Measurements from ENCODE around the gene RNU6-7. TPM values are rescaled to one million over a fixed set of nuclear protein-coding genes. Genes with fewer than 3 reads are reported as not detected.

Gene RNU6-7
- total and polyA plus RNA-seq, 2 of the 13 experiments (the other 11 are each of a cell fraction or from before 2014, with no cell fraction given) = under 0.01 TPM; not detected in 1

DNA sequence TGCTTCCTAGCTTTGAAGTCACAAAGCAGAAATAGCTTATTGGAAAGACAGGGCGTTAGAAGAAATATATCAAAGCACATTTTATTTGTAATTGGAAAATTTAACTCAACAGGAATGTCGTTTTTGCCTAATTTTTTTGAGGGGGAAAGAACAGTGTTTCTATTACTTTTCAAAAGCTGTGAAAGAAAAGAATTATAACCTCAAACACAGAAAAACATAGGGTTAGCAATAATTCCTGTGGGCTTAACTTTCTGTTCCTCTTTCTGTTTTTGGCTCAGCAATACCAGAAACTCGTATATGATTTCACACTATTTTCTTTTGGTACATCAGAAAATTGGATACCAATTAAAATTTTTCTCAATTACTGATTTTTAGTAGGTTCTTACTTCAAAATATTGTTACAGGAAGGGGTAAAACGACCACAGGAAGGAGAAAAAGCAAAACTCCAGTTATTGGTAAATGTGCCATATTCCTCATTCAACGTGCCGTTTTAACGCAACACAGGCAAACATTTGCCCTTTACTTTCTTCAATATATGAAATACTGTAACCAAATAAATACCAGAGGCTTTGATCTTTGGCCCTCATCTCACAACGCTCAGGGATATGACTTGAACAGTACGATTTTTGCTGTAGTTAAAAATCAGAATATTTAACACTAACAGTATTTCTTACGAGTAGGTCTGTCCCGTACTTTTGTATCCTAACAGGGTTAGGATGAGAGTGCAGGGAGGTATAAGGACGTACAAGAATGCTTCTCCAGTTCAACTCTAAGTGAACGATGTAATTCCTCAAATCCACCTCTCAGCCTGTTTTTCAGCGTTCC is 1.3 kb upstream of the RNU6-7 start (continued):
- TF ChIP-seq SIX1 (CRISPR knock-in tag; IDR thresholded peaks at IDR 0.05; ENCODE audit: borderline replicate concordance) (no peak), ZNF260 (CRISPR knock-in tag; IDR thresholded peaks at IDR 0.05; ENCODE audit: borderline replicate concordance, low read depth) (no peak), ZNF225 (CRISPR knock-in tag; IDR thresholded peaks at IDR 0.05) (no peak), TMF1 (CRISPR knock-in tag; IDR thresholded peaks at IDR 0.05; ENCODE audit: low read depth) (0 out of 2 replicates have a peak, but pooled peaks have one; percentile 53), ZNF737 (CRISPR knock-in tag; IDR thresholded peaks at IDR 0.05; ENCODE audit: borderline replicate concordance) (no peak), MXD4 (CRISPR knock-in tag; IDR thresholded peaks at IDR 0.05) (no peak), ZNF44 (CRISPR knock-in tag; IDR thresholded peaks at IDR 0.05) (no peak), ARID2 (CRISPR knock-in tag; IDR thresholded peaks at IDR 0.05; ENCODE audit: borderline replicate concordance) (0 out of 2 replicates have a peak, but pooled peaks have one; percentile 30), FIP1L1 (IDR thresholded peaks at IDR 0.05; ENCODE audit: borderline replicate concordance, insufficient read depth, low read depth, low read length) (no peak), CHCHD3 (CRISPR knock-in tag; IDR thresholded peaks at IDR 0.05) (no peak), CCDC6 (CRISPR knock-in tag; IDR thresholded peaks at IDR 0.05) (no peak), KDM5A (IDR thresholded peaks at IDR 0.05; ENCODE audit: borderline replicate concordance, low read length) (no peak; the same call in 1 of the 2 replicates), ZNF782 (CRISPR knock-in tag; IDR thresholded peaks at IDR 0.05; ENCODE audit: borderline replicate concordance) (no peak), KLF12 (CRISPR knock-in tag; IDR thresholded peaks at IDR 0.05; ENCODE audit: borderline replicate concordance) (peak; percentile 59)
- TF ChIP-seq, protein P1, sequence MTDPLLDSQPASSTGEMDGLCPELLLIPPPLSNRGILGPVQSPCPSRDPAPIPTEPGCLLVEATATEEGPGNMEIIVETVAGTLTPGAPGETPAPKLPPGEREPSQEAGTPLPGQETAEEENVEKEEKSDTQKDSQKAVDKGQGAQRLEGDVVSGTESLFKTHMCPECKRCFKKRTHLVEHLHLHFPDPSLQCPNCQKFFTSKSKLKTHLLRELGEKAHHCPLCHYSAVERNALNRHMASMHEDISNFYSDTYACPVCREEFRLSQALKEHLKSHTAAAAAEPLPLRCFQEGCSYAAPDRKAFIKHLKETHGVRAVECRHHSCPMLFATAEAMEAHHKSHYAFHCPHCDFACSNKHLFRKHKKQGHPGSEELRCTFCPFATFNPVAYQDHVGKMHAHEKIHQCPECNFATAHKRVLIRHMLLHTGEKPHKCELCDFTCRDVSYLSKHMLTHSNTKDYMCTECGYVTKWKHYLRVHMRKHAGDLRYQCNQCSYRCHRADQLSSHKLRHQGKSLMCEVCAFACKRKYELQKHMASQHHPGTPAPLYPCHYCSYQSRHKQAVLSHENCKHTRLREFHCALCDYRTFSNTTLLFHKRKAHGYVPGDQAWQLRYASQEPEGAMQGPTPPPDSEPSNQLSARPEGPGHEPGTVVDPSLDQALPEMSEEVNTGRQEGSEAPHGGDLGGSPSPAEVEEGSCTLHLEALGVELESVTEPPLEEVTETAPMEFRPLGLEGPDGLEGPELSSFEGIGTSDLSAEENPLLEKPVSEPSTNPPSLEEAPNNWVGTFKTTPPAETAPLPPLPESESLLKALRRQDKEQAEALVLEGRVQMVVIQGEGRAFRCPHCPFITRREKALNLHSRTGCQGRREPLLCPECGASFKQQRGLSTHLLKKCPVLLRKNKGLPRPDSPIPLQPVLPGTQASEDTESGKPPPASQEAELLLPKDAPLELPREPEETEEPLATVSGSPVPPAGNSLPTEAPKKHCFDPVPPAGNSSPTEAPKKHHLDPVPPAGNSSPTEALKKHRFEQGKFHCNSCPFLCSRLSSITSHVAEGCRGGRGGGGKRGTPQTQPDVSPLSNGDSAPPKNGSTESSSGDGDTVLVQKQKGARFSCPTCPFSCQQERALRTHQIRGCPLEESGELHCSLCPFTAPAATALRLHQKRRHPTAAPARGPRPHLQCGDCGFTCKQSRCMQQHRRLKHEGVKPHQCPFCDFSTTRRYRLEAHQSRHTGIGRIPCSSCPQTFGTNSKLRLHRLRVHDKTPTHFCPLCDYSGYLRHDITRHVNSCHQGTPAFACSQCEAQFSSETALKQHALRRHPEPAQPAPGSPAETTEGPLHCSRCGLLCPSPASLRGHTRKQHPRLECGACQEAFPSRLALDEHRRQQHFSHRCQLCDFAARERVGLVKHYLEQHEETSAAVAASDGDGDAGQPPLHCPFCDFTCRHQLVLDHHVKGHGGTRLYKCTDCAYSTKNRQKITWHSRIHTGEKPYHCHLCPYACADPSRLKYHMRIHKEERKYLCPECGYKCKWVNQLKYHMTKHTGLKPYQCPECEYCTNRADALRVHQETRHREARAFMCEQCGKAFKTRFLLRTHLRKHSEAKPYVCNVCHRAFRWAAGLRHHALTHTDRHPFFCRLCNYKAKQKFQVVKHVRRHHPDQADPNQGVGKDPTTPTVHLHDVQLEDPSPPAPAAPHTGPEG (CRISPR knock-in tag; IDR thresholded peaks at IDR 0.05) = no peak
- TF ChIP-seq, protein P2, sequence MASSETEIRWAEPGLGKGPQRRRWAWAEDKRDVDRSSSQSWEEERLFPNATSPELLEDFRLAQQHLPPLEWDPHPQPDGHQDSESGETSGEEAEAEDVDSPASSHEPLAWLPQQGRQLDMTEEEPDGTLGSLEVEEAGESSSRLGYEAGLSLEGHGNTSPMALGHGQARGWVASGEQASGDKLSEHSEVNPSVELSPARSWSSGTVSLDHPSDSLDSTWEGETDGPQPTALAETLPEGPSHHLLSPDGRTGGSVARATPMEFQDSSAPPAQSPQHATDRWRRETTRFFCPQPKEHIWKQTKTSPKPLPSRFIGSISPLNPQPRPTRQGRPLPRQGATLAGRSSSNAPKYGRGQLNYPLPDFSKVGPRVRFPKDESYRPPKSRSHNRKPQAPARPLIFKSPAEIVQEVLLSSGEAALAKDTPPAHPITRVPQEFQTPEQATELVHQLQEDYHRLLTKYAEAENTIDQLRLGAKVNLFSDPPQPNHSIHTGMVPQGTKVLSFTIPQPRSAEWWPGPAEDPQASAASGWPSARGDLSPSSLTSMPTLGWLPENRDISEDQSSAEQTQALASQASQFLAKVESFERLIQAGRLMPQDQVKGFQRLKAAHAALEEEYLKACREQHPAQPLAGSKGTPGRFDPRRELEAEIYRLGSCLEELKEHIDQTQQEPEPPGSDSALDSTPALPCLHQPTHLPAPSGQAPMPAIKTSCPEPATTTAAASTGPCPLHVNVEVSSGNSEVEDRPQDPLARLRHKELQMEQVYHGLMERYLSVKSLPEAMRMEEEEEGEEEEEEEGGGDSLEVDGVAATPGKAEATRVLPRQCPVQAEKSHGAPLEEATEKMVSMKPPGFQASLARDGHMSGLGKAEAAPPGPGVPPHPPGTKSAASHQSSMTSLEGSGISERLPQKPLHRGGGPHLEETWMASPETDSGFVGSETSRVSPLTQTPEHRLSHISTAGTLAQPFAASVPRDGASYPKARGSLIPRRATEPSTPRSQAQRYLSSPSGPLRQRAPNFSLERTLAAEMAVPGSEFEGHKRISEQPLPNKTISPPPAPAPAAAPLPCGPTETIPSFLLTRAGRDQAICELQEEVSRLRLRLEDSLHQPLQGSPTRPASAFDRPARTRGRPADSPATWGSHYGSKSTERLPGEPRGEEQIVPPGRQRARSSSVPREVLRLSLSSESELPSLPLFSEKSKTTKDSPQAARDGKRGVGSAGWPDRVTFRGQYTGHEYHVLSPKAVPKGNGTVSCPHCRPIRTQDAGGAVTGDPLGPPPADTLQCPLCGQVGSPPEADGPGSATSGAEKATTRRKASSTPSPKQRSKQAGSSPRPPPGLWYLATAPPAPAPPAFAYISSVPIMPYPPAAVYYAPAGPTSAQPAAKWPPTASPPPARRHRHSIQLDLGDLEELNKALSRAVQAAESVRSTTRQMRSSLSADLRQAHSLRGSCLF (CRISPR knock-in tag; IDR thresholded peaks at IDR 0.05; ENCODE audit: borderline replicate concordance) = no peak
